B cell (primary cell): ENCODE data around the gene PTPRT. TPM values are rescaled to one million over a fixed set of nuclear protein-coding genes. Genes with fewer than 3 reads are reported as not detected.

Experiments
- ATAC-seq: fragments of 200-7000 bp; cut with Tn5 transposase; one replicate; pipeline ENCODE4 v1.10.0; 2021; ENCODE audit warnings: low read depth, mild to moderate bottlenecking, moderate number of reproducible peaks, moderate library complexity
- CTCF ChIA-PET: fragments of 350-600 bp; sonication (Branson Sonifier 250); formaldehyde crosslinking; loops from one replicate; lab custom pipeline; 2021; ENCODE audit warnings: antibody characterized with exemption, inconsistent platforms; lab: Charles Lee
- POLR2A ChIA-PET: fragments of 350-600 bp; sonication (Branson Sonifier 250); formaldehyde crosslinking; loops from one replicate; lab custom pipeline; 2021; ENCODE audit warnings: antibody characterized with exemption; lab: Charles Lee
- DNase-seq: peaks from one replicate; pipeline ENCODE4 v3.0.0; 2013
- H2AFZ ChIP-seq: 2 replicates; pipeline ENCODE4 v1.6.1; 2012; ENCODE audit warnings: mild to moderate bottlenecking, low read depth, low read length; ENCODE audit not compliant: insufficient read depth, poor library complexity, severe bottlenecking
- H3K27ac ChIP-seq, 2 donors: 1 replicate in 1 of 2; 2 replicates in 1 of 2; pipeline ENCODE4 v1.5.1; 2012 to 2013; ENCODE audit warnings: low read length in 2 of 2, mild to moderate bottlenecking in 2 of 2, moderate library complexity in 1 of 2
- H3K27me3 ChIP-seq, 4 experiments: fragments of 200-600 bp in 1 of 4; sonication (generic) in 1 of 4; replicated peaks in 1 of 4; 1 replicate in 2 of 4; 2 replicates in 2 of 4; pipeline versions ENCODE4 v1.6.1 to v1.7.0; 2013 to 2016; ENCODE audit warnings: low read length in 3 of 4, mild to moderate bottlenecking in 2 of 4, mixed read lengths in 1 of 4, moderate library complexity in 1 of 4; ENCODE audit not compliant: insufficient read depth in 4 of 4, control insufficient read depth in 3 of 4; ENCODE audit errors: control extremely low read depth in 1 of 4
- H3K36me3 ChIP-seq, 2 experiments: replicated peaks in 1 of 2; 1 replicate in 1 of 2; 2 replicates in 1 of 2; pipeline versions ENCODE4 v1.6.1 to v1.7.1; 2013; ENCODE audit warnings: low read length in 1 of 2; ENCODE audit not compliant: insufficient read depth in 2 of 2, control insufficient read depth in 1 of 2; ENCODE audit errors: control extremely low read depth in 1 of 2, extremely low read depth in 1 of 2
- H3K4me1 ChIP-seq, 2 donors: fragments of 200-600 bp in 1 of 2; sonication (generic) in 1 of 2; 1 replicate in 1 of 2; 2 replicates in 1 of 2; pipeline versions ENCODE4 v1.5.1 to v1.6.1; 2013 to 2017; ENCODE audit warnings: low read length in 2 of 2; ENCODE audit not compliant: control insufficient read depth in 2 of 2, insufficient read depth in 2 of 2
- H3K4me2 ChIP-seq: replicated peaks from 2 replicates; pipeline ENCODE3; 2012; ENCODE audit warnings: mild to moderate bottlenecking, low read depth, low read length; ENCODE audit not compliant: poor library complexity, severe bottlenecking
- H3K4me3 ChIP-seq, 5 experiments: fragments of 200-600 bp in 1 of 5; sonication (generic) in 1 of 5; 1 replicate in 3 of 5; 2 replicates in 2 of 5; pipeline versions ENCODE4 v1.5.1 to v1.7.0; 2011 to 2016; ENCODE audit warnings: low read length in 4 of 5, mild to moderate bottlenecking in 4 of 5, low read depth in 2 of 5, control low read depth in 1 of 5, moderate library complexity in 1 of 5; ENCODE audit not compliant: insufficient read depth in 1 of 5; ENCODE audit errors: control extremely low read depth in 1 of 5, extremely low read depth in 1 of 5
- H3K79me2 ChIP-seq: fragments of 200-600 bp; sonication (generic); one replicate; pipeline ENCODE4 v1.6.0; 2016; ENCODE audit warnings: low read length; ENCODE audit not compliant: control insufficient read depth, insufficient read depth
- H3K9ac ChIP-seq: fragments of 200-600 bp; sonication (generic); 2 replicates; pipeline ENCODE4 v1.6.1; 2017; ENCODE audit warnings: mild to moderate bottlenecking, low read length, moderate library complexity
- H3K9me3 ChIP-seq, 3 donors: one replicate each; pipeline versions ENCODE4 v1.6.1 to v1.7.1; 2013; ENCODE audit warnings: low read length in 2 of 3; ENCODE audit not compliant: control insufficient read depth in 2 of 3, insufficient read depth in 1 of 3; ENCODE audit errors: control extremely low read depth in 1 of 3
- H4K20me1 ChIP-seq: 2 replicates; pipeline ENCODE4 v1.6.0; 2012; ENCODE audit warnings: mild to moderate bottlenecking, low read length; ENCODE audit not compliant: insufficient read depth, control insufficient read depth, poor library complexity, severe bottlenecking
- H3K27ac Mint-ChIP-seq: one replicate; pipeline ENCODE4 v1.8.0; 2021; ENCODE audit warnings: mixed read lengths
- H3K27me3 Mint-ChIP-seq: one replicate; pipeline ENCODE4 v1.8.0; 2021; ENCODE audit warnings: mixed read lengths
- H3K4me1 Mint-ChIP-seq: one replicate; pipeline ENCODE4 v1.8.0; 2021; ENCODE audit warnings: mixed read lengths
- H3K4me3 Mint-ChIP-seq: one replicate; pipeline ENCODE4 v1.8.0; 2021; ENCODE audit warnings: mixed read lengths
- H3K9me3 Mint-ChIP-seq: one replicate; pipeline ENCODE4 v1.8.0; 2022; ENCODE audit warnings: mixed read lengths; ENCODE audit not compliant: insufficient read depth
- EZH2 ChIP-seq: IDR thresholded peaks from 2 replicates; pipeline ENCODE4 v1.6.1; 2012; ENCODE audit warnings: borderline replicate concordance, low read depth, mild to moderate bottlenecking, moderate library complexity, low read length; ENCODE audit not compliant: insufficient read depth, poor library complexity, severe bottlenecking
- WGBS: methylation state at CpG from one replicate; pipeline ENCODE4 v1.1.5; 2013; ENCODE audit warnings: missing lambda C conversion rate; ENCODE audit not compliant: insufficient coverage; 5-methylcytosine and 5-hydroxymethylcytosine counted together
- intact Hi-C: fragments of 100-400 bp; cut with micrococcal nuclease; formaldehyde crosslinking; loops from one replicate; pipeline ENCODE4 v1.10.0; 2022
- polyA plus RNA-seq: library from polyadenylated mRNA; depleted of rRNA; stranded (reverse); fragments of >200 nt; gene quantifications from 2 replicates; pipeline ENCODE4 v1.2.3, GENCODE V29; 2012
- total RNA-seq, 2 donors: library from RNA; stranded (reverse); fragments of 120-200 nt in 1 of 2; gene quantifications; 1 replicate in 1 of 2; 2 replicates in 1 of 2; pipeline versions ENCODE4 v1.2.3 to v1.2.4, GENCODE V29; 2013 to 2022
- TF ChIP-seq, protein P1 (sequence below): fragments of 200-600 bp; IDR thresholded peaks from one replicate; pipeline ENCODE4 v1.8.0; 2022; ENCODE audit warnings: antibody characterized with exemption, mild to moderate bottlenecking

Gene PTPRT
- total and polyA plus RNA-seq, 2 donors (not counting 1 experiment from before 2014, with no cell fraction given), result not detected

DNA sequence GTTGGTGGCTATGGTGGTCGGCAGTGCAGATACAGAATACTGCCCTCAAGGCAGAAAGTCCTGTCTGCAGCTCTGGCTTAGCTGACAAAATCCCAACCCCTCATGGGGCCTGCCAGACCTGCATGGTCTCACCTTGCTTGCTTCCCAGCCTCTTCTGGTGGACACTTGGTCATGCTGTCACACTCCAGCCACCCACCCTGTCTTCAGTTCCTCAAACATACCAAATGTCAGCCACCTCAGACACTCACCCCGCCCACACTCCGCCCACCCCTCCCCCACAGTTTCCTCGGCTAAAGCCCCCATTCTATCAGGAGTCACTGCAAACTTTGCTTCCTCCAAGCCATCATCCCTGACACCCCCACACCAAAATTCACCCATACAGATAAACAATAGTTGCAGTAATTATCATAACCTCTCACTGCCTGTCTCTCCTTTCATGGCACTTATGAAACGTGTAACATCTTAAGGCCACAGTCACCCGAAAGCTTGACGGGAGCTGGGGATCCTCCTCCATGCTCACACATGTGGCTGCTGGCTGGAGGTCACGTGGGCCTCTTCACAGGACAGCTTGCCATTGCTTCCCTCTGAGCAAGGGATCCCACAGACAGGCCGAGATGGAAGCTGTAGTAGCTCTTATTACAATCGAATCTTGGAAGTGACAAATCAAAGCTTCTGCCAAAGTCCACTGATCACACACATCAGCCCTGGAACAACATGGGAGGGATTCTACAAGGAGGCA, 202.2 kb downstream of the PTPRT start:
- H3K27ac ChIP-seq, result no peak overlapping the region
- ATAC-seq, result no peak
- 69% methylated on average over 9 of the region's 10 CpGs for WGBS
- H3K9ac ChIP-seq, result no peak overlapping the region
- no peaks in the 10 kb centered on the region for H3K4me1 ChIP-seq
- TF ChIP-seq EZH2, result no peak
- TF ChIP-seq, protein P1, sequence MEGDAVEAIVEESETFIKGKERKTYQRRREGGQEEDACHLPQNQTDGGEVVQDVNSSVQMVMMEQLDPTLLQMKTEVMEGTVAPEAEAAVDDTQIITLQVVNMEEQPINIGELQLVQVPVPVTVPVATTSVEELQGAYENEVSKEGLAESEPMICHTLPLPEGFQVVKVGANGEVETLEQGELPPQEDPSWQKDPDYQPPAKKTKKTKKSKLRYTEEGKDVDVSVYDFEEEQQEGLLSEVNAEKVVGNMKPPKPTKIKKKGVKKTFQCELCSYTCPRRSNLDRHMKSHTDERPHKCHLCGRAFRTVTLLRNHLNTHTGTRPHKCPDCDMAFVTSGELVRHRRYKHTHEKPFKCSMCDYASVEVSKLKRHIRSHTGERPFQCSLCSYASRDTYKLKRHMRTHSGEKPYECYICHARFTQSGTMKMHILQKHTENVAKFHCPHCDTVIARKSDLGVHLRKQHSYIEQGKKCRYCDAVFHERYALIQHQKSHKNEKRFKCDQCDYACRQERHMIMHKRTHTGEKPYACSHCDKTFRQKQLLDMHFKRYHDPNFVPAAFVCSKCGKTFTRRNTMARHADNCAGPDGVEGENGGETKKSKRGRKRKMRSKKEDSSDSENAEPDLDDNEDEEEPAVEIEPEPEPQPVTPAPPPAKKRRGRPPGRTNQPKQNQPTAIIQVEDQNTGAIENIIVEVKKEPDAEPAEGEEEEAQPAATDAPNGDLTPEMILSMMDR, result no peak
- H3K4me3 ChIP-seq, result no peak overlapping the region
- H3K4me2 ChIP-seq, result no peak overlapping the region
- no peak overlapping the region for H2AFZ ChIP-seq
- no peaks in the 10 kb centered on the region for H3K27me3 Mint-ChIP-seq
- H3K36me3 ChIP-seq, result no peaks in the 10 kb centered on the region
- peaks cover 0 to 12% (median 0%) of the 10 kb centered on the region in 3 donors for H3K9me3 ChIP-seq
- H3K4me3 Mint-ChIP-seq, result no peak overlapping the region
- no peaks in the 10 kb centered on the region for H3K27me3 ChIP-seq
- no peaks in the 10 kb centered on the region for H3K4me1 Mint-ChIP-seq
- no peaks in the 10 kb centered on the region for H3K79me2 ChIP-seq
- no peak for DNase-seq
- intact Hi-C loops, result no loop called here
- ChIA-PET CTCF (no interaction called here), POLR2A (no interaction called here)
- no peak overlapping the region for H3K27ac Mint-ChIP-seq
- no peaks in the 10 kb centered on the region for H4K20me1 ChIP-seq
- H3K9me3 Mint-ChIP-seq, result peaks cover 3% of the 10 kb centered on the region

DNA sequence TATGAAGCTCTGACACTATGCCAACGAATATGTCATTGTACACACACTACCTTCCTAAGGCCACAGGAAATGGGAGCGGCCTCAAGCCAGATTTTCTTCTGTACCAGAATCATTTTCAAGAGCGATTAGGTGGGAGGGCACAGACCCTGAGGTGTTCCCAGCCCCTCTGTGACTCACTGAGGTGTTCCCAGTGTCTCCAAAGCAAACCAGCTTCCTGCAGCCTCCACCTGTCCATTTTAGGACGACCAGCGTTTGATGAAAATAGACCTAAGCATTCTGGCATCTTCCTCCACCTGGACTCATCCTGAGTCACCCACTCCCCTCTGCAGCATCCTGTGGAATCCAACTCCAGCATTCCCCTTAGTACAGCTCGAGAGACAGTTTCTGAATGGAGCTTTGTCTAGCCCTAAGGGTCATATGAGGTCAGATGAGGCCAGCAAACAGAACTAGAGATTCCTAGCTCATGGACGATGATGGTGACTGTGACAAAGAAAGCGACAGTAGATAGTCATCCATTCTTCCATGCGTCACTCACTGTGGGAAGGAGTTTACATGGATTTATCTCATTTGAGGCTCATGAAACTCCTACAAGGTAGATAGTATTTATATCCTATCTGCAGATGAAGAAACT, 203.4 kb downstream of the PTPRT start:
- Mint-ChIP-seq H3K27ac (no peak overlapping the region), H3K9me3 (peaks cover 3% of the 10 kb centered on the region), H3K4me1 (no peaks in the 10 kb centered on the region), H3K27me3 (no peaks in the 10 kb centered on the region), H3K4me3 (no peak overlapping the region)
- H3K79me2 ChIP-seq, result no peaks in the 10 kb centered on the region
- no peak for DNase-seq
- CTCF ChIA-PET, result no interaction called here
- H3K4me3 ChIP-seq, result no peak overlapping the region
- H3K27me3 ChIP-seq, result no peaks in the 10 kb centered on the region
- H4K20me1 ChIP-seq, result no peaks in the 10 kb centered on the region
- no peak for ATAC-seq
- TF ChIP-seq, protein P1, result no peak
- no peak for TF ChIP-seq EZH2
- peaks cover 0 to 14% (median 0%) of the 10 kb centered on the region in 3 donors for H3K9me3 ChIP-seq
- POLR2A ChIA-PET, result no interaction called here
- H3K4me1 ChIP-seq, result no peaks in the 10 kb centered on the region
- no peak overlapping the region for H3K27ac ChIP-seq
- 83% methylated on average over 8 of the region's 9 CpGs for WGBS
- H3K36me3 ChIP-seq, result no peaks in the 10 kb centered on the region
- no peak overlapping the region for H2AFZ ChIP-seq
- no peak overlapping the region for H3K9ac ChIP-seq
- no peak overlapping the region for H3K4me2 ChIP-seq
- intact Hi-C loops, result no loop called here
